ENCODE measurements around the gene SPART. TPM values are rescaled to one million over a fixed set of nuclear protein-coding genes. Genes with fewer than 3 reads are reported as not detected.

The SPART gene
- polyA plus RNA-seq, 1 of the 3 experiments (the other 2 are of a cell fraction), result 4.8 TPM

DNA sequence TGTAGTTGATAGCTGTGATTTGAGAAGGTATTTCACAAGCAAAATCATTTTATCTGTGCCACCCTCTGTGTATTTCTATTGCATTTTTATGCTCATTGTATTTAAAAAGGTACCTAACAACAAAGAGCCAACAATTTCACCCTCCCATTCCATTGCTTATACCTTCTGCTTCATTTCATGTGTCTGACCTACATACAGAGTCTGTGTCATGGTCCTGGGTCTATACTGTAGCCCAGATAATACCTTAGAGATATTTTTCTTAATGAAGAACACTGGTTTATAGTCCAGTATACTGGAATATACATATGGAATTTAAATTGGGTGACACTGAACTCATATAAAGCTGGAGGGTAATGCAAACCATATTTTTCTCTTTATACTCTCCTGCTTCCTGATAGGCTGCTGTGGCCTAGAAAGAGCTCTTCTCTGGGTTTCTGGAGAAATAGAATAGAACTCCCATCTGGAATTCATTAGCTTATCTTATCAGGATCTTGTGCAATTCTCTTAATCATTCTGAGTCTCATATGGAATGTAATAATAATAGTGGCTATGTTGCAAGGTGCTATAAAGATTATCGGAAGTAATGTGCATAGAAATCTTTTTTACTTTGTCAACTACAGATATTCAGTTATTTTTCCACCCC, 31.8 kb upstream of the SPART start:
- Histone ChIP-seq H3K4me1 (ENCODE audit: control insufficient read depth in 1 of 2, insufficient read depth in 2 of 2, low read depth in 1 of 2, low read length in 1 of 2) (no peaks in the 10 kb centered on the region; a peak in 1 of 4 replicates), H4K20me1 (ENCODE audit: insufficient read depth) (no peaks in the 10 kb centered on the region), H3K9me2 (no peaks in the 10 kb centered on the region), H3K9me3 (no peaks in the 10 kb centered on the region), H3K27me3 (ENCODE audit: insufficient read depth) (no peaks in the 10 kb centered on the region; the same call in 1 of the 2 replicates), H3F3A (replicated peaks; ENCODE audit: insufficient read depth) (no peaks in the 10 kb centered on the region), H3K9ac (no peak overlapping the region), H3K4me2 (no peak overlapping the region), H3K79me2 (ENCODE audit: insufficient read depth) (no peaks in the 10 kb centered on the region), H3K36me3 (replicated peaks in 1 of 2; ENCODE audit: control insufficient read depth in 1 of 2, insufficient read depth in 2 of 2, low read length in 1 of 2) (no peaks in the 10 kb centered on the region), H2AFZ (ENCODE audit: low read depth) (no peak overlapping the region), H3K4me3 (ENCODE audit: low read depth in 2 of 2, low read length in 1 of 2) (no peak overlapping the region), H3K27ac (ENCODE audit: low read depth in 2 of 2, low read length in 1 of 2) (no peak overlapping the region)
- CTCF ChIA-PET, result interaction anchor here (0.6 to 1.4 kb wide), 3 partner anchors 14 to 31 kb away, joined by 3 to 8 read pairs (median 3); no protein-coding TSS in a partner anchor
- DNase-seq, result peak; percentile 22
- WGBS (ENCODE audit: low lambda C conversion rate), result 9% methylated on average over 1 of the region's 1 CpG
- POLR2A ChIA-PET, result no interaction called here
- peak; percentile 59 for TF ChIP-seq TCF12 (IDR thresholded peaks at IDR 0.05)
- no peak for TF ChIP-seq RXRA (IDR thresholded peaks at IDR 0.05; ENCODE audit: borderline replicate concordance, low read depth)
- TF ChIP-seq RCOR1 (IDR thresholded peaks at IDR 0.05; ENCODE audit: low read length), result no peak
- TF ChIP-seq GATA2 (CRISPR knock-in tag; IDR thresholded peaks at IDR 0.05), result peak; percentile 43; the same call in 1 of the 2 replicates
- TF ChIP-seq FOSL2 (IDR thresholded peaks at IDR 0.05; ENCODE audit: borderline replicate concordance, low read depth), result no peak
- peak; percentile 8 for TF ChIP-seq CHD2 (IDR thresholded peaks at IDR 0.05; ENCODE audit: low read length, partially characterized antibody)

DNA sequence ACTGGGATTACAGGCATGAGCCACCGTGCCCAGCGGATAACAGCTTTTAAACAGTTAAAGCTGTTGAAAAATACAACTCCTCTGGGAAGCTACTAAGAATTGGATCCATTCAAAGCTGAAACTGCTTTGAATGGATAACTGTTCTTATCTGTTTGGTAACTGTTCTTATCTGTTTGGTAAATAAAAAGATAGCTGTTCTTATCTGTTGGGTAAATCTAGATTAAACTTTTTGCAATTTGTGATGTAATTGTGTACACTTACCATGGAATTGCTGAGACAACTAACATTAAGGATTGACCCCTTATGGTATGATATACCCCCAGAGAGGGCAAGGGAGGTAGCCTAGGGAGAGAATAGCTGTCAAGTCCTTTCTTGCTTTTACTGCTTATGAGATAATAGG, 27.9 kb upstream of the SPART start:
- DNase-seq, result no peak
- Histone ChIP-seq H3K9ac (no peak overlapping the region), H3F3A (replicated peaks; ENCODE audit: insufficient read depth) (no peaks in the 10 kb centered on the region), H3K36me3 (replicated peaks in 1 of 2; ENCODE audit: control insufficient read depth in 1 of 2, insufficient read depth in 2 of 2, low read length in 1 of 2) (no peaks in the 10 kb centered on the region), H3K9me2 (no peaks in the 10 kb centered on the region), H4K20me1 (ENCODE audit: insufficient read depth) (no peaks in the 10 kb centered on the region), H3K4me1 (ENCODE audit: control insufficient read depth in 1 of 2, insufficient read depth in 2 of 2, low read depth in 1 of 2, low read length in 1 of 2) (no peaks in the 10 kb centered on the region; a peak in 1 of 4 replicates), H3K9me3 (no peaks in the 10 kb centered on the region), H3K27me3 (ENCODE audit: insufficient read depth) (no peaks in the 10 kb centered on the region; the same call in 1 of the 2 replicates), H3K27ac (ENCODE audit: low read depth in 2 of 2, low read length in 1 of 2) (no peak overlapping the region), H3K4me3 (ENCODE audit: low read depth in 2 of 2, low read length in 1 of 2) (no peak overlapping the region), H3K4me2 (no peak overlapping the region), H2AFZ (ENCODE audit: low read depth) (no peak overlapping the region), H3K79me2 (ENCODE audit: insufficient read depth) (no peaks in the 10 kb centered on the region)
- no peak for TF ChIP-seq REST (IDR thresholded peaks at IDR 0.05; ENCODE audit: low read depth, low read length)
- no peak for TF ChIP-seq EZH2phosphoT487 (IDR thresholded peaks at IDR 0.05; ENCODE audit: borderline replicate concordance, low read depth)
- no peak for TF ChIP-seq GABPA (IDR thresholded peaks at IDR 0.05; ENCODE audit: low read depth)
- no peak for TF ChIP-seq MXI1 (IDR thresholded peaks at IDR 0.05; ENCODE audit: low read depth, low read length)
- no peak for TF ChIP-seq NRF1 (IDR thresholded peaks at IDR 0.05; ENCODE audit: low read depth, low read length)
- TF ChIP-seq FOXJ3 (CRISPR knock-in tag; IDR thresholded peaks at IDR 0.05), result no peak
- no peak for TF ChIP-seq MEF2A (IDR thresholded peaks at IDR 0.05; ENCODE audit: borderline replicate concordance, low read depth)
- TF ChIP-seq YY1 (IDR thresholded peaks at IDR 0.05; ENCODE audit: low read depth), result no peak
- no peak for TF ChIP-seq IRF3 (IDR thresholded peaks at IDR 0.05; ENCODE audit: low read depth, low read length)
- no peak for TF ChIP-seq RFX5 (IDR thresholded peaks at IDR 0.05; ENCODE audit: low read length)
- no peak for TF ChIP-seq JUND (IDR thresholded peaks at IDR 0.05)
- TF ChIP-seq, protein P1, sequence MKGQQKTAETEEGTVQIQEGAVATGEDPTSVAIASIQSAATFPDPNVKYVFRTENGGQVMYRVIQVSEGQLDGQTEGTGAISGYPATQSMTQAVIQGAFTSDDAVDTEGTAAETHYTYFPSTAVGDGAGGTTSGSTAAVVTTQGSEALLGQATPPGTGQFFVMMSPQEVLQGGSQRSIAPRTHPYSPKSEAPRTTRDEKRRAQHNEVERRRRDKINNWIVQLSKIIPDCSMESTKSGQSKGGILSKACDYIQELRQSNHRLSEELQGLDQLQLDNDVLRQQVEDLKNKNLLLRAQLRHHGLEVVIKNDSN (IDR thresholded peaks at IDR 0.05; ENCODE audit: borderline replicate concordance, low read depth), result no peak
- no peak for TF ChIP-seq RCOR1 (IDR thresholded peaks at IDR 0.05; ENCODE audit: low read length)
- TF ChIP-seq CHD2 (IDR thresholded peaks at IDR 0.05; ENCODE audit: low read length, partially characterized antibody), result no peak
- TF ChIP-seq, protein P2, sequence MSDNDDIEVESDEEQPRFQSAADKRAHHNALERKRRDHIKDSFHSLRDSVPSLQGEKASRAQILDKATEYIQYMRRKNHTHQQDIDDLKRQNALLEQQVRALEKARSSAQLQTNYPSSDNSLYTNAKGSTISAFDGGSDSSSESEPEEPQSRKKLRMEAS (IDR thresholded peaks at IDR 0.05; ENCODE audit: low read depth), result no peak
- no peak for TF ChIP-seq RAD21 (IDR thresholded peaks at IDR 0.05; ENCODE audit: low read length)
- no peak for TF ChIP-seq CTCF (IDR thresholded peaks at IDR 0.05)
- CTCF ChIA-PET, result interaction anchor here (0.9 kb wide), 1 partner anchor 91 kb away, joined by 3 read pairs; no protein-coding TSS in a partner anchor
- POLR2A ChIA-PET, result no interaction called here
- WGBS (ENCODE audit: low lambda C conversion rate), result 53% methylated on average over 2 of the region's 2 CpGs

All from SK-N-SH (cell line).